ENCODE results near the gene KRT81. TPM values are rescaled to one million over a fixed set of nuclear protein-coding genes. Genes with fewer than 3 reads are reported as not detected.
"Not testable (repeated sequence)": the region's sequence is repeated elsewhere in the genome, so short reads cannot be mapped to it uniquely, and the experiment has no call there.

Gene KRT81
- total and polyA plus RNA-seq, 4 experiments from 2014 or later, result not detected

GRCh38 chr12:52298677-52299190 is 7.4 kb upstream of the KRT81 start:
- CTCF ChIA-PET (ENCODE audit: partially characterized antibody), result interaction anchor here (2.0 kb wide), 1 partner anchor 20 kb away, joined by 6 read pairs; no protein-coding TSS in a partner anchor
- peaks cover 8 to 9% of the 10 kb centered on the region in 2 donors for H3K27me3 Mint-ChIP-seq

GRCh38 chr12:52296572-52297215 is 5.4 kb upstream of the KRT81 start:
- Mint-ChIP-seq H3K4me1 (peaks cover 0 to 2% (median 0%) of the 10 kb centered on the region in 4 donors), H3K27ac (no peak overlapping the region), H3K27me3 (peaks cover 13 to 15% of the 10 kb centered on the region in 2 donors), H3K36me3 (no peaks in the 10 kb centered on the region), H3K4me3 (no peak overlapping the region), H3K9me3 (no peaks in the 10 kb centered on the region)
- H3K9me3 ChIP-seq (ENCODE audit: control insufficient read depth in 1 of 2, low read length in 2 of 2), result no peaks in the 10 kb centered on the region
- intact Hi-C loops (cut with micrococcal nuclease), result no loop called here
- H3K4me3 ChIP-seq (ENCODE audit: low read length in 2 of 2), result no peak overlapping the region
- DNase-seq, result no peak
- CTCF ChIA-PET (ENCODE audit: partially characterized antibody), result interaction anchor here (1.1 kb wide), 1 partner anchor 18 kb away, joined by 6 read pairs; no protein-coding TSS in a partner anchor
- H3K4me1 ChIP-seq (ENCODE audit: insufficient read depth, low read length), result no peaks in the 10 kb centered on the region
- H3K27ac ChIP-seq (ENCODE audit: low read depth, low read length), result no peak overlapping the region
- POLR2A ChIA-PET (ENCODE audit: partially characterized antibody), result no interaction called here
- H3K27me3 ChIP-seq (ENCODE audit: insufficient read depth, low read length), result no peaks in the 10 kb centered on the region
- no peaks in the 10 kb centered on the region for H3K36me3 ChIP-seq (ENCODE audit: insufficient read depth, low read length)

More at GRCh38 chr12:52298677-52299190, 7.4 kb upstream of the KRT81 start:
- H3K9me3 Mint-ChIP-seq, result no peaks in the 10 kb centered on the region
- Histone ChIP-seq H3K27me3 (ENCODE audit: insufficient read depth, low read length) (no peaks in the 10 kb centered on the region), H3K9me3 (ENCODE audit: control insufficient read depth in 1 of 2, low read length in 2 of 2) (no peaks in the 10 kb centered on the region), H3K36me3 (ENCODE audit: insufficient read depth, low read length) (no peaks in the 10 kb centered on the region), H3K4me1 (ENCODE audit: insufficient read depth, low read length) (no peaks in the 10 kb centered on the region), H3K27ac (ENCODE audit: low read depth, low read length) (no peak overlapping the region), H3K4me3 (ENCODE audit: low read length in 2 of 2) (no peak overlapping the region)
- POLR2A ChIA-PET (ENCODE audit: partially characterized antibody), result no interaction called here
- H3K4me1 Mint-ChIP-seq, result no peaks in the 10 kb centered on the region
- H3K4me3 Mint-ChIP-seq, result no peak overlapping the region
- H3K27ac Mint-ChIP-seq, result no peak overlapping the region
- intact Hi-C loops (cut with micrococcal nuclease), result no loop called here
- no peaks in the 10 kb centered on the region for H3K36me3 Mint-ChIP-seq
- DNase-seq, result no peak

- DNase-seq, result no peak
- CTCF ChIA-PET (ENCODE audit: partially characterized antibody), result interaction anchor here (1.0 to 2.5 kb wide), 2 partner anchors 9 to 16 kb away, joined by 3 to 22 read pairs; no protein-coding TSS in a partner anchor
- peaks cover 0 to 2% (median 0%) of the 10 kb centered on the region in 4 donors for H3K4me1 Mint-ChIP-seq
- H3K4me1 ChIP-seq (ENCODE audit: insufficient read depth, low read length), result no peaks in the 10 kb centered on the region
- no peaks in the 10 kb centered on the region for H3K9me3 ChIP-seq (ENCODE audit: control insufficient read depth in 1 of 2, low read length in 2 of 2)
- H3K27me3 ChIP-seq (ENCODE audit: insufficient read depth, low read length), result no peaks in the 10 kb centered on the region
- no peaks in the 10 kb centered on the region for H3K36me3 ChIP-seq (ENCODE audit: insufficient read depth, low read length)
- H3K9me3 Mint-ChIP-seq, result no peaks in the 10 kb centered on the region
- H3K4me3 Mint-ChIP-seq, result no peak overlapping the region
- peaks cover 13 to 19% of the 10 kb centered on the region in 2 donors for H3K27me3 Mint-ChIP-seq
- intact Hi-C loops (cut with micrococcal nuclease), result no loop called here
- POLR2A ChIA-PET (ENCODE audit: partially characterized antibody), result no interaction called here
- no peak overlapping the region for H3K27ac ChIP-seq (ENCODE audit: low read depth, low read length)
- H3K27ac Mint-ChIP-seq, result peak overlapping the region in 1 of 7 donors; percentile 10
- H3K4me3 ChIP-seq (ENCODE audit: low read length in 2 of 2), result no peak overlapping the region
- H3K36me3 Mint-ChIP-seq, result no peaks in the 10 kb centered on the region
Measured at GRCh38 chr12:52295663-52296062, 4.3 kb upstream of the KRT81 start.

- no peaks in the 10 kb centered on the region for H3K36me3 ChIP-seq (ENCODE audit: insufficient read depth, low read length)
- DNase-seq, result no peak
- Mint-ChIP-seq H3K27me3 (peaks cover 13 to 19% of the 10 kb centered on the region in 2 donors), H3K4me3 (no peak overlapping the region), H3K36me3 (no peaks in the 10 kb centered on the region), H3K27ac (no peak overlapping the region), H3K4me1 (peaks cover 0 to 2% (median 0%) of the 10 kb centered on the region in 4 donors), H3K9me3 (no peaks in the 10 kb centered on the region)
- H3K4me1 ChIP-seq (ENCODE audit: insufficient read depth, low read length), result no peaks in the 10 kb centered on the region
- H3K27me3 ChIP-seq (ENCODE audit: insufficient read depth, low read length), result no peaks in the 10 kb centered on the region
- H3K4me3 ChIP-seq (ENCODE audit: low read length in 2 of 2), result no peak overlapping the region
- CTCF ChIA-PET (ENCODE audit: partially characterized antibody), result interaction anchor here (1.0 to 2.5 kb wide), 3 partner anchors 9 to 16 kb away, joined by 3 to 22 read pairs (median 4); no protein-coding TSS in a partner anchor
- POLR2A ChIA-PET (ENCODE audit: partially characterized antibody), result no interaction called here
- H3K9me3 ChIP-seq (ENCODE audit: control insufficient read depth in 1 of 2, low read length in 2 of 2), result no peaks in the 10 kb centered on the region
- H3K27ac ChIP-seq (ENCODE audit: low read depth, low read length), result no peak overlapping the region
- intact Hi-C loops (cut with micrococcal nuclease), result no loop called here
Measured at GRCh38 chr12:52294803-52295202, 3.5 kb upstream of the KRT81 start.

- H3K27me3 Mint-ChIP-seq, result peaks cover 13 to 17% of the 10 kb centered on the region in 2 donors
- H3K27ac Mint-ChIP-seq, result no peak overlapping the region
Measured at GRCh38 chr12:52293926-52294325, 2.6 kb upstream of the KRT81 start.

GRCh38 chr12:52290483-52291134 is 725 bp downstream of the KRT81 start:
- intact Hi-C loops (cut with micrococcal nuclease); H3K4me3 ChIP-seq (ENCODE audit: low read length in 2 of 2); H3K27ac Mint-ChIP-seq; H3K36me3 Mint-ChIP-seq; H3K9me3 Mint-ChIP-seq; H3K27ac ChIP-seq (ENCODE audit: low read depth, low read length); DNase-seq; H3K4me1 Mint-ChIP-seq; POLR2A ChIA-PET (ENCODE audit: partially characterized antibody); H3K27me3 ChIP-seq (ENCODE audit: insufficient read depth, low read length); H3K4me3 Mint-ChIP-seq; CTCF ChIA-PET (ENCODE audit: partially characterized antibody); H3K36me3 ChIP-seq (ENCODE audit: insufficient read depth, low read length); H3K9me3 ChIP-seq (ENCODE audit: control insufficient read depth in 1 of 2, low read length in 2 of 2); H3K4me1 ChIP-seq (ENCODE audit: insufficient read depth, low read length): not testable (repeated sequence)
- H3K27me3 Mint-ChIP-seq, result peaks cover 11 to 13% of the 10 kb centered on the region in 2 donors

More at GRCh38 chr12:52293926-52294325, 2.6 kb upstream of the KRT81 start:
- Histone ChIP-seq H3K27ac (ENCODE audit: low read depth, low read length) (no peak overlapping the region), H3K36me3 (ENCODE audit: insufficient read depth, low read length) (no peaks in the 10 kb centered on the region), H3K9me3 (ENCODE audit: control insufficient read depth in 1 of 2, low read length in 2 of 2) (no peaks in the 10 kb centered on the region), H3K4me3 (ENCODE audit: low read length in 2 of 2) (no peak overlapping the region), H3K27me3 (ENCODE audit: insufficient read depth, low read length) (no peaks in the 10 kb centered on the region), H3K4me1 (ENCODE audit: insufficient read depth, low read length) (no peaks in the 10 kb centered on the region)
- Mint-ChIP-seq H3K36me3 (no peaks in the 10 kb centered on the region), H3K9me3 (no peaks in the 10 kb centered on the region), H3K4me3 (no peak overlapping the region), H3K4me1 (peaks cover 0 to 2% (median 0%) of the 10 kb centered on the region in 4 donors)
- intact Hi-C loops (cut with micrococcal nuclease), result no loop called here
- CTCF ChIA-PET (ENCODE audit: partially characterized antibody), result interaction anchor here (0.7 to 2.5 kb wide), 3 partner anchors 10 to 1344 kb away, joined by 3 to 22 read pairs (median 4); no protein-coding TSS in a partner anchor
- DNase-seq, result no peak
- POLR2A ChIA-PET (ENCODE audit: partially characterized antibody), result no interaction called here

Measured in CD4-positive, alpha-beta memory T cell (primary cell).